ENCODE measurements around the gene SHROOM2.
"Not testable (repeated sequence)": the region's sequence is repeated elsewhere in the genome, so short reads cannot be mapped to it uniquely, and the experiment has no call there.

SHROOM2 gene

DNA sequence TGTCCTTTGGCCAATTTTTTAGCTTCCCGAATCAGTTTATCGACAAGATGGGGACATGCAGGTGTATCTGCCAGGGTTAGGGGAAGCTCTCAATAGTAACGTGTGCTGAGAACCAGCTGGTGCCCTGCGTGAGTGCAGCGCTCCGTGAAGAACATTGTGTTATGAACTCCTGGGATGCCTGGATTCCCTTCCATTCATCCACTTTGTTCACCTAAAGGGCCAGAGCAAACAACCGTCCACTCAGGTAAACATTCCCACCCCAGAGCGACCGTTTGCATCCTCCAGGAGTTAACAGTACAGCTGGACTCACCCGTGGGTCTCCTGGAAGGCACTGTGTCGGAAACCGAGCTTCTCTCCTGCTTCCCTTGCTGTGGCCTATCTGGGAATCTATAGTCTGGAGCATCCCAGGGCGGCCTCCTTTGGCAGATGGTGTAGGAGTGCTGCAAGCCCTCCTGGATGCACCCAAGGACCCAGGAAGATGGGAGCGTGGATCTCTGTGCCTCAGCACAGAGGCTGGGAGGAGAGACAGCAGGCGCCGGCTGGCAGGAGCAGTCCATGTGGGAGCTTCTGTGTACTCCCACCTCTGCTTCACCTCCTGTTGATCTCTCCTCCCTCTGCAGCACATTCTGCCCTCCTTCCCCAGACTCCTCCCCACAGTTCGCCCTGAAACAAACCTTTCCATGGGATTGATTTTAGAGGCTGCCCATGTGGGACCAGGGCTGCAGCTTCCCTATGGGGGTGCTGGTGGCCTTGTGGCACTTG, 62.7 kb downstream of the SHROOM2 start:
- Histone ChIP-seq H3K4me3 (ENCODE audit: low read length) (no peak overlapping the region), H3K36me3 (ENCODE audit: control insufficient read depth, insufficient read depth, low read length) (no peaks in the 10 kb centered on the region), H3K9ac (ENCODE audit: low read length) (no peak overlapping the region), H3K4me1 (ENCODE audit: control insufficient read depth, insufficient read depth, low read length) (no peaks in the 10 kb centered on the region), H3K9me3 (ENCODE audit: control insufficient read depth, low read length) (no peaks in the 10 kb centered on the region), H3K27me3 (ENCODE audit: control insufficient read depth, insufficient read depth, low read length) (no peaks in the 10 kb centered on the region)

GRCh38 chrX:9851890-9852289, 65.7 kb downstream of the SHROOM2 start:
- no peak overlapping the region for H3K9ac ChIP-seq (ENCODE audit: low read length)
- no peaks in the 10 kb centered on the region for H3K4me1 ChIP-seq (ENCODE audit: control insufficient read depth, insufficient read depth, low read length)
- no peaks in the 10 kb centered on the region for H3K9me3 ChIP-seq (ENCODE audit: control insufficient read depth, low read length)
- no peak overlapping the region for H3K4me3 ChIP-seq (ENCODE audit: low read length)
- H3K27me3 ChIP-seq (ENCODE audit: control insufficient read depth, insufficient read depth, low read length), result no peaks in the 10 kb centered on the region
- H3K36me3 ChIP-seq (ENCODE audit: control insufficient read depth, insufficient read depth, low read length), result no peaks in the 10 kb centered on the region

DNA sequence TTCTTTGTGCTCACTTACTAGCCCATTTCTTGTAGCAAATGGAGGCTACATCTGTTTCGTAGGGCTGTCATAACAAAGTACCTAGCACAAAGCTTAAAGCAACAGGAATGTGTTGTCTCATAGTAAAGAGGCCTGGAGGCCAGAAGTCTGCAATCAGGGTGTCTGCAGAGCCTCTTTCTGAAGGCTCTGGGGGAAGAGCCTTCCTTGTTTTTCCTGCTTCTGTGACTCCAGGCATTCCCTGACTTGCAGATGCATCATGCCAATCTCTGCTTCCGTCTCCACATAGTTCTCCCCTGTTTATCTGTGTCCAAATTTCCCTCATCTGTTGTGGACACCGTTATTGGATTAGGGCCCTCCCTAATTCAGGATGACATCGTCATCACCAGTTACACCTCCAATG, 67.1 kb downstream of the SHROOM2 start:
- no peaks in the 10 kb centered on the region for H3K36me3 ChIP-seq (ENCODE audit: control insufficient read depth, insufficient read depth, low read length)

DNA sequence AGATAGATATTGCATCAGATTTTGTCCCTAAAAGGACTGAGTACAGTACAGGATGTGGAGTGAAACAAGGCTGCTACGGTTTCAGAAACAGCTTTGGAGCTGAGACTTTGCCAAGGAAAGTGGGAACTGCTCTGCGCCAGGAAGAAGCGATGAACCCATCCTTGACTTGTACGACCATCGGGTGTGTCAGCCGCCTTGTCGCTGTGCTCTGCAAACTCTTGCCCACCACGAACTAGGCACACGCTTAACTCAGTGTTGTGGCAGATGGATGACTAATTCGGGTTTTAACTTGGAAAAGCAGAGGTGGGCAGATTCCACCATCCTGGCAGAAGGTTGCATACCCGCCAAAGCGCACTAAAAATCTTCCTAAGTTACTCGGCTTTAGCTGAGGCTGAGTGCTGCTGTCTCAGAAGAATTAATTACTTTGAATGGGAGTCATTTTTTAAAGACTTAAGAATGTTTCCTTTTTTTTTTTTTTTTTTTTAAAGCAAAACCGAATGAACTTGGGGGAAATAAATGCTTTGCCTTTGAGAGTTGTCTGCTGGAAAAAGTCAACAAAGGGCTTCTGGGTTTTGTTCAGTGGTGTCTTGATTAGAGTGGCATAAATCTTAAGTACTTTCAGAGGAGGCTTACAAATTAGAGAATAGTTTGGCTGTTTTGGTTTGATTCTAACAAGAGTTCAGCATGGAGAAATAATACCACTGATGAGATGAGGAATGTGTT, 69.5 kb downstream of the SHROOM2 start:
- H3K4me1 ChIP-seq (ENCODE audit: control insufficient read depth, insufficient read depth, low read length), result no peaks in the 10 kb centered on the region
- H3K9ac ChIP-seq (ENCODE audit: low read length), result no peak overlapping the region
- H3K9me3 ChIP-seq (ENCODE audit: control insufficient read depth, low read length), result no peaks in the 10 kb centered on the region
- H3K4me3 ChIP-seq (ENCODE audit: low read length), result no peak overlapping the region
- H3K27me3 ChIP-seq (ENCODE audit: control insufficient read depth, insufficient read depth, low read length), result no peaks in the 10 kb centered on the region
- no peaks in the 10 kb centered on the region for H3K36me3 ChIP-seq (ENCODE audit: control insufficient read depth, insufficient read depth, low read length)

More for the DNA sequence above, 67.1 kb downstream of the SHROOM2 start:
- H3K9me3 ChIP-seq (ENCODE audit: control insufficient read depth, low read length), result no peaks in the 10 kb centered on the region
- no peaks in the 10 kb centered on the region for H3K4me1 ChIP-seq (ENCODE audit: control insufficient read depth, insufficient read depth, low read length)
- no peak overlapping the region for H3K4me3 ChIP-seq (ENCODE audit: low read length)
- no peaks in the 10 kb centered on the region for H3K27me3 ChIP-seq (ENCODE audit: control insufficient read depth, insufficient read depth, low read length)
- no peak overlapping the region for H3K9ac ChIP-seq (ENCODE audit: low read length)

GRCh38 chrX:9856588-9856987, 70.4 kb downstream of the SHROOM2 start:
- H3K9me3 ChIP-seq (ENCODE audit: control insufficient read depth, low read length), result no peaks in the 10 kb centered on the region
- no peak overlapping the region for H3K4me3 ChIP-seq (ENCODE audit: low read length)
- H3K4me1 ChIP-seq (ENCODE audit: control insufficient read depth, insufficient read depth, low read length), result no peaks in the 10 kb centered on the region
- no peak overlapping the region for H3K9ac ChIP-seq (ENCODE audit: low read length)
- no peaks in the 10 kb centered on the region for H3K36me3 ChIP-seq (ENCODE audit: control insufficient read depth, insufficient read depth, low read length)
- no peaks in the 10 kb centered on the region for H3K27me3 ChIP-seq (ENCODE audit: control insufficient read depth, insufficient read depth, low read length)

DNA sequence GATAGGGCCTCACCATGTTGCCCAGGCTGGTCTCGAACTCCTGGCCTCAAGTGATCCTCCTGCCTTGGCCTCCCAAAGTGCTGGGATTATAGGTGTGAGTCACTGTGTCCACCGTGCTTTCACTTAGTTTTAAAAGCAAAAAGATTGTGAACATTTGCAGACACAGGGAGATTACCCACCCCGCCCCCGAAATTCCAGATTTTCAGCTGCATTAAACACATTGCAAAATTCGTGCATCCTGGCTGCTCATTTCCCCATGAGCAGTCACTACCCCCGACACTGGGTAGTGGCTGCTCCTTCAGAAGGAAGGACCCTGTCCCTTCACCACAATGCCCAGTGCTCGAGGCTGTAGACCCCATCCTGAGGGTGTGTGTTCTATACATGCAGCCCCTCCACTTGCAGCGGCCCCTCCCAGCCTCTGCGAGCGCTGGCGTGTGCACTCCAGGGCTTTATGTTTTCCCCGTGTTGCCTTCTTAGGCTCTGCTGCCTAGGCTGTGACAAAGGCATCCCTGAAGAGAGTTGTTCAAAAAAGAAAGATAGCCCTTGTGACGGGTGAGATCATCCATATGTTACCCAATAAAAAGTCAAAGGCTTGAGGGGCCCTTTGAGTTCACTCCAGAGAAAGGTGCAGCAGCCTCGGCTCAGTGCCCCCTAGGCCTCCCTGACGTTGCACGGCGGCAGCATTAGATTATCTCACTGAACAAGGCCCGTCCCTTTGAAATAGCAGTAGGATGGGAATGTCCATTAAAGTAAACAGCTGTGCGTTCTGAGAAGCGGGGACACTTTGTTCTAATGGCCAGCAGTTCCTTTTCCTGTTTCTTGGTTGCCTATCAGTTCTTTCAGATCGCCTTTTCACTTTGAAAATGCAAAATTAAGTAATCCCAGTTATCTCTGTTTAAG, 71.6 kb downstream of the SHROOM2 start:
- Histone ChIP-seq H3K36me3 (ENCODE audit: control insufficient read depth, insufficient read depth, low read length) (no peaks in the 10 kb centered on the region), H3K27me3 (ENCODE audit: control insufficient read depth, insufficient read depth, low read length) (no peaks in the 10 kb centered on the region), H3K9ac (ENCODE audit: low read length) (no peak overlapping the region), H3K4me1 (ENCODE audit: control insufficient read depth, insufficient read depth, low read length) (no peaks in the 10 kb centered on the region), H3K4me3 (ENCODE audit: low read length) (no peak overlapping the region), H3K9me3 (ENCODE audit: control insufficient read depth, low read length) (no peaks in the 10 kb centered on the region)

GRCh38 chrX:9858684-9859083, 72.5 kb downstream of the SHROOM2 start:
- not testable (repeated sequence) for H3K9ac ChIP-seq (ENCODE audit: low read length); H3K4me3 ChIP-seq (ENCODE audit: low read length); H3K4me1 ChIP-seq (ENCODE audit: control insufficient read depth, insufficient read depth, low read length); H3K27me3 ChIP-seq (ENCODE audit: control insufficient read depth, insufficient read depth, low read length); H3K36me3 ChIP-seq (ENCODE audit: control insufficient read depth, insufficient read depth, low read length); H3K9me3 ChIP-seq (ENCODE audit: control insufficient read depth, low read length)

- Histone ChIP-seq H3K27me3 (ENCODE audit: control insufficient read depth, insufficient read depth, low read length) (no peaks in the 10 kb centered on the region), H3K4me3 (ENCODE audit: low read length) (no peak overlapping the region), H3K36me3 (ENCODE audit: control insufficient read depth, insufficient read depth, low read length) (no peaks in the 10 kb centered on the region), H3K9me3 (ENCODE audit: control insufficient read depth, low read length) (no peaks in the 10 kb centered on the region), H3K4me1 (ENCODE audit: control insufficient read depth, insufficient read depth, low read length) (no peaks in the 10 kb centered on the region), H3K9ac (ENCODE audit: low read length) (no peak overlapping the region)
Observed at GRCh38 chrX:9859711-9860555, 73.7 kb downstream of the SHROOM2 start.

DNA sequence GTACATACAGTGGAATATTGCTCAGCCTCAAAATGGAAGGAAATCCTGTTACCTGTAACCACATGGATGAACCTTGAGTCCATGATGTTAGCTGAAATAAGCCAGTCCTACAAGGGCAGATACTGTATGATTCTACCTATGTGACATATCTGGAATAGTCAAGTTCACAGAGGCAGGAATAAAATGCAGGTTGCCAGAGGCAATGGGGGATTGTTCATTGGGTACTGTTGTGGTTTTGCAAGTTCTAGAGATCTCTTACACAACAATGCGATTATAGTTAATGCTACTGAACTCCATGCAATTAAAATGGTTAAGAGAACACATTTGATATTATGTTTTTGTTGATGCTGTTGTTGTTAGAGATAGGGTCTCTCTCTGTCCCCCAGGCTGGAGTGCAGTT, 74.6 kb downstream of the SHROOM2 start:
- H3K4me1 ChIP-seq (ENCODE audit: control insufficient read depth, insufficient read depth, low read length), result no peaks in the 10 kb centered on the region
- no peak overlapping the region for H3K4me3 ChIP-seq (ENCODE audit: low read length)
- no peaks in the 10 kb centered on the region for H3K36me3 ChIP-seq (ENCODE audit: control insufficient read depth, insufficient read depth, low read length)
- H3K9ac ChIP-seq (ENCODE audit: low read length), result no peak overlapping the region
- no peaks in the 10 kb centered on the region for H3K27me3 ChIP-seq (ENCODE audit: control insufficient read depth, insufficient read depth, low read length)
- no peaks in the 10 kb centered on the region for H3K9me3 ChIP-seq (ENCODE audit: control insufficient read depth, low read length)

GRCh38 chrX:9861711-9862110, 75.5 kb downstream of the SHROOM2 start:
- no peaks in the 10 kb centered on the region for H3K36me3 ChIP-seq (ENCODE audit: control insufficient read depth, insufficient read depth, low read length)

GRCh38 chrX:9862525-9862924, 76.3 kb downstream of the SHROOM2 start:
- no peaks in the 10 kb centered on the region for H3K27me3 ChIP-seq (ENCODE audit: control insufficient read depth, insufficient read depth, low read length)
- H3K9me3 ChIP-seq (ENCODE audit: control insufficient read depth, low read length), result no peaks in the 10 kb centered on the region
- H3K4me3 ChIP-seq (ENCODE audit: low read length), result no peak overlapping the region
- H3K9ac ChIP-seq (ENCODE audit: low read length), result no peak overlapping the region
- no peaks in the 10 kb centered on the region for H3K36me3 ChIP-seq (ENCODE audit: control insufficient read depth, insufficient read depth, low read length)
- H3K4me1 ChIP-seq (ENCODE audit: control insufficient read depth, insufficient read depth, low read length), result peaks cover 11% of the 10 kb centered on the region

More at GRCh38 chrX:9861711-9862110, 75.5 kb downstream of the SHROOM2 start:
- peaks cover 6% of the 10 kb centered on the region for H3K4me1 ChIP-seq (ENCODE audit: control insufficient read depth, insufficient read depth, low read length)
- H3K9me3 ChIP-seq (ENCODE audit: control insufficient read depth, low read length), result no peaks in the 10 kb centered on the region
- H3K27me3 ChIP-seq (ENCODE audit: control insufficient read depth, insufficient read depth, low read length), result no peaks in the 10 kb centered on the region
- no peak overlapping the region for H3K4me3 ChIP-seq (ENCODE audit: low read length)
- no peak overlapping the region for H3K9ac ChIP-seq (ENCODE audit: low read length)

Data from mucosa of stomach (tissue), 1 donor.